22Rv1 (cell line): ENCODE data around the gene UMPS.

ENCODE experiments used
- CTCF ChIP-seq: fragments of 450-650 bp; IDR thresholded peaks from 2 replicates; pipeline ENCODE4 v1.5.1; 2017; ENCODE audit warnings: mild to moderate bottlenecking
- ZFX ChIP-seq: fragments of 450-650 bp; IDR thresholded peaks from 2 replicates; pipeline ENCODE4 v1.6.1; 2017; ENCODE audit warnings: antibody characterized with exemption, borderline replicate concordance

- TF ChIP-seq CTCF = no peak
- TF ChIP-seq ZFX = no peak
These were observed 40.8 kb downstream of the UMPS start for GRCh38 chr3:124771083-124771445.
